ENCODE measurements around the gene RCOR3.

DNA sequence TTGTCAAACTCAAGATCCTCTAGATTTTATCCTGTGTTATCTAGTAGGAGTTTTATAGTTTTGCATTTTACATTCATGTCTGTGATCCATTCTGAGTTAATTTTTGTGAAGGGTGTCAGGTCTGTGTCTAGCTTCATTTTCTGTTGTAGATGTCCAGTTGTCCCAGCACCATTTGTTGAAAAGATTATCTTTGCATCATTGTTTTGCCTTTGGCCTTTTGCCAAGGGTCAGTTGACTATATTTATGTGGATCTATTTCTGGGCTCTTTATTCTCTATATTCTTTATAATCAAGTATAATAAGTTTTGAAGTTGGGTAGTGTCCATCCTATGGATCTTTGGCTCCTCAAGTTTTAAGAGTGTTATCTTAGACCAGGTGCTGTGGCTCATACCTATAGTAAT, 89.4 kb downstream of the RCOR3 start:
- TF ChIP-seq POLR2A (IDR thresholded peaks at IDR 0.05) (no peak), CTCF (IDR thresholded peaks at IDR 0.05) (no peak)

All from tibial nerve (tissue), 3 donors.